Renal cortex interstitium (tissue), 11 donors: ENCODE data around the gene TM9SF3. TPM values are rescaled to one million over a fixed set of nuclear protein-coding genes. Genes with fewer than 3 reads are reported as not detected.
A peak's percentile ranks its signal among the peaks of the same experiment; 100 is the strongest.
"Not testable (repeated sequence)": the region's sequence is repeated elsewhere in the genome, so short reads cannot be mapped to it uniquely, and the experiment has no call there.

Source experiments
- DNase-seq, 11 donors: peaks; one replicate each; pipeline ENCODE4 v3.0.0-alpha.2; 2013; ENCODE audit warnings: low read depth in 9 of 11, low spot score in 4 of 11; ENCODE audit errors: extremely low read depth in 1 of 11
- polyA plus RNA-seq, 3 donors: library from polyadenylated mRNA; unstranded; fragments of 120-200 nt; gene quantifications; one replicate each; pipeline ENCODE4 v1.2.1, GENCODE V29; 2013; ENCODE audit not compliant: insufficient read length in 3 of 3

The TM9SF3 gene
- polyA plus RNA-seq, 3 donors, result 180 to 224 (median 183) TPM

DNA sequence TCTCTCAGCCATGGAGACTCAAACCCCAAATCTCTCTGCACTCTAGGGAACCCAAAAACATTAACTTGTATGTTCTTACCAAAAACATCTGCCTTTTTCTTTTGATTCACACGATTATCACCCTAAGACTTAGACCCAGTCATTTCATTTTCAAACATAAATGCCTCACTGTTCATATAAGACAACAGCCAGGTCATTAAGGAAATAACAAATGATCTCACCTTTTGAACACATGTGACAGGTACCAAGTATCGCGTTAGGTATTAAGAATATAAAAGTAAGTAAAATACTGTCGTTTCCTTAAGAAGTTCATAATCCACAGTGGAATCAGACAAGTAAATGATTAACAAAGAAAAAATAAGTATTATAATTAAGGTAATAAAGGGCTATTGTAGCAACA is 8.8 kb downstream of the TM9SF3 start:
- no peak for DNase-seq

- no peak for DNase-seq
These were observed 9.7 kb downstream of the TM9SF3 start for GRCh38 chr10:96577069-96577468.

DNA sequence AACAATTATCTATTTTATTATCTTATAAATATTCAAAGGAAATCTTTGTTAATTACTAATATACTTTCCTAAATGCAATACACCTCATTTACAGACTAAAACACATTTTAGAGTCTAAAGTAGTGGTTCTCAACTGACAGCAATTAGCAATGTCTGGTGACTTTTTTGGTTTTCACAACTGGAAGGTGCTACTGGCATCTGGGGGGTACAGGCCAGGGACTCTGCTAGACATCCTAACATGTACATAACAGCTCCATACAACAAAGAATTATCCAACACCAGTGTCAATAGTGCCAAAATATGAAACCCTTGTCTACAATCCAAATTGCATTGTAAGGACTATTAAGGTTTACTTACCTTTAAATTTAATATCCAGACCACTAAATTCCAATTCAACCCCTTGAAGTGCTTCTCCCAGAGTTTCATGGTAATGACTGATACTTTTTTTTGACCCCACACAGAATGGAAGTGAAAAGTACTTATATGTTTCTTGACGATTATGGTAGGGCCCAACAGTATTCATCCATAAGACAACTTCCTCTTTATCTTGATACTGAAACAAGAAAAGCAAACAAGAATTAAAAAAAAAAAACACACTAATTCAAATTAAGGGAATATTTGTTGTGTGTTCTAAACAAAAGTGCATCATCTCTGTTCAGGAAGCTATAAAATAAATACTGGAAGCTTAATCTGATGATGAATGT is 10.4 kb downstream of the TM9SF3 start:
- DNase-seq, result no peak

DNA sequence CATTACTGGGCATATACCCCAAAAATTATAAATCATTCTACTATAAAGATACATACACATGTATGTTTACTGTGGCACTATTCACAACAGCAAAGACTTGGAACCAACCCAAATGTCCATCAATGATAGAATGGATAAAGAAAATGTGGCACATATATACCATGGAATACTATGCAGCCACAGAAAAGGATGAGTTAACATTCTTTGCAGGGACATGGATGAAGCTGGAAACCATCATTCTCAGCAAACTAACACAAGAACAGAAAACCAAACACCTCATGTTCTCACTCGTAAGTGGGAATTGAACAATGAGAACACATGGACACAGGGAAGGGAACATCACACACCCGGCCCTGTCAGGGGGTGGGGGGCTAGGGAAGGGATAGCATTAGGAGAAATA is 12.2 kb downstream of the TM9SF3 start:
- not testable (repeated sequence) for DNase-seq

DNA sequence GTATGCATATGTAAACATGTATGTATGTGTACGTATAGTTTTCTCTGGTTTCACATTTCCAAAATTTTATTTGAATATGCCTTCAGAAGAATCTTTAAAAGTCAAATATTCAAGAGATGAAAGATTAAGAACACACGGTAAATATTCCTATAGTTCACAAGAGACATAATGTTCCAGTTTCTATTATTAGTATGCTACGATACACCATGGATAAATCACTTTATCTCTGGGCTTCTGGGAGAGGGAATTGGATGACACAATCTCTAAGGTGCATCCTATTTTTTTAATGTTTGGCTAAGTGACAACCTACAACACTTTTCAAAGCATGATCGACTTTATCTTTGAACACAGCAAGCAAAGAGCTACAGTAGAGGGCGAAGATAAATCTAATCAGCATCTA is 13.8 kb downstream of the TM9SF3 start:
- no peak for DNase-seq

GRCh38 chr10:96570983-96571964 is 15.5 kb downstream of the TM9SF3 start:
- no peak for DNase-seq

- DNase-seq, result no peak
These were observed 16.3 kb downstream of the TM9SF3 start for GRCh38 chr10:96570511-96570910.

GRCh38 chr10:96568402-96568801 is 18.4 kb downstream of the TM9SF3 start:
- DNase-seq, result no peak

DNA sequence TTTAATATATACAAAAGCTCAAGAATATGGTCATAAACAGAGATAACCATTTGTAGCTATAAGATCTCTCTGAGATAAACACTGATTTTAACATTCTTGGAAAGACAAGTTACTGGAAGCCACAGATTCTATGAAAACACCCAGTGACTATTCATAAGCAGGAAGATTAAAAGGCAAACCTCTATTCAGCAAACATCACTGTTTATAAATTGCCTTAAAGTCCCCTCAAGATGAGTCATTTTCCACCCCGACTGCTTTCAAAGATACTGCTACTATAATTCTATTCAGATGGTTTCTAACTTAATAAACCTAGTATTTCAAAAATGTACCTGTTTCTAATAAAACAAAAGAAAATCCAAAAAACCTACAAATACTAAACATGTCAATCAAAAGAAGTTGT is 21.0 kb downstream of the TM9SF3 start:
- DNase-seq, result no peak

GRCh38 chr10:96560966-96561887 is 25.6 kb downstream of the TM9SF3 start:
- no peak for DNase-seq

GRCh38 chr10:96560489-96560888 is 26.3 kb downstream of the TM9SF3 start:
- no peak for DNase-seq

GRCh38 chr10:96556003-96556402 is 30.8 kb downstream of the TM9SF3 start:
- DNase-seq, result peak in 2 of 11 donors; percentile 8 to 12

DNA sequence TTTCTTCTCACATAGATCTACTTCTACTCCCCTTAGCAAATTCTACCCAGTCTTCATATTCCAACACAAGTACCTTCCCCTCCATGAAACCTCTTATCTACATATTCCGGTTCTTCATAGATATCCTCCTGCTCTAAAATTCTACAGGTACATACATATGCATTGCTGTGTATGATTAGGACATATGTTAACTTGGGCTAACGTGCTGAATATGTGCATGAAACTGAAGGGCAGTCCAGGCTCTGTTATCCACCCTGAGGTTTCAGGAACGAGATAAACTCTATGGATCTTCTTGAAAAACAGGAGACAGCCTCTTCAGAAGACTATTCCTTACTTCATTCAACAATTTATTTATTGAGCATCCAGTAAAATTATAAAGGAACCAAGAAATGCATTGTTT is 31.5 kb downstream of the TM9SF3 start:
- no peak for DNase-seq

DNA sequence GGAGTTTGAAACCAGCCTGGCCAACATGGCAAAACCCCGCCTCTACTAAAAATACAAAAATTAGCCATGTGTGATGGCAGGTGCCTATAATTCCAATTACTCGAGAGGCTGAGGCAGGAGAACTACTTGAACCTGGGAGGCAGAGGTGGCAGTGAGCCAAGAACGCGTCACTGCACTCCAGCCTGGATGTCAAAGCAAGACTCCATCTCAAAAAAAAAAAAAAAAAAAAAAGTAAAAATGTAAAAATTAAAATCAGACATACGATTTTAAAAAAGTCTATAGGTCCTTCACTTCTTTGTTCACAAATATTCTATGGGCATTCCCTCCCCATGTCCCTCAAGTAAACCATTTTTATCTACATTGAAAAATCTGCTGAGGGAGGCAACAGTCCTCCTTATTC is 38.2 kb downstream of the TM9SF3 start:
- DNase-seq, result no peak

- DNase-seq, result not testable (repeated sequence)
These were observed 41.3 kb downstream of the TM9SF3 start for GRCh38 chr10:96545558-96545957.

- DNase-seq, result no peak
These were observed 44.9 kb downstream of the TM9SF3 start for GRCh38 chr10:96541921-96542320.

DNA sequence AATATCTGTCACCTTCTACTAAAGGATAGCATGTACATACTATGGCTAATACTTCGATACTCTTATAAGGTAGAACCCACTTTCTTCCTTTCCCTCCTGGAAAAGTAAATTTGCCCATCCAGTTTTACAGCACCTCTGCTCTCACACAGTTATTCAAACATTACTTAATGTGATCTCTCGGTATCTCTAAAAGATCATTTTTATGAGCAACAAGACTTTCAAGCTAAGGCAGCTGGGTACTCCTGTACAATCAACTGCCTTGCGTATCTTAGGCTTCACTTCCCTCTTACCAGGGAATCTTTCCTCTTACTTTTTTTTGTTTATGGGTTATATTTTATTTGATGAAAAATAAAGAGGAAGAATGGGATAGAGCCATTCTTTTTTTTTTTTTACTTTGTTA is 46.6 kb downstream of the TM9SF3 start:
- no peak for DNase-seq

- DNase-seq, result no peak
These were observed 48.1 kb downstream of the TM9SF3 start for GRCh38 chr10:96538683-96539082.

- DNase-seq, result no peak
These were observed 50.7 kb downstream of the TM9SF3 start for GRCh38 chr10:96536129-96536528.
